H1 (cell line): Measurements from ENCODE around the gene SLC6A19. TPM values are rescaled to one million over a fixed set of nuclear protein-coding genes. Genes with fewer than 3 reads are reported as not detected.

Source experiments
- BACH1 ChIP-seq: IDR thresholded peaks from 2 replicates; pipeline ENCODE4 v1.6.1; 2012; ENCODE audit warnings: low read length, improper control_type of control experiment
- CEBPB ChIP-seq: IDR thresholded peaks from 2 replicates; pipeline ENCODE4 v1.6.1; 2012; ENCODE audit warnings: low read depth, low read length
- CHD7 ChIP-seq: fragments of 300-600 bp; sonication (generic); IDR thresholded peaks from 2 replicates; pipeline ENCODE4 v1.7.1; 2012; ENCODE audit warnings: low read length, moderate library complexity, mild to moderate bottlenecking, inconsistent platforms; ENCODE audit not compliant: insufficient replicate concordance
- FOSL1 ChIP-seq: IDR thresholded peaks from 2 replicates; pipeline ENCODE4 v1.6.1; 2011; ENCODE audit warnings: mild to moderate bottlenecking, low read depth, low read length, moderate library complexity; ENCODE audit not compliant: insufficient read depth
- MAX ChIP-seq: IDR thresholded peaks from 2 replicates; pipeline ENCODE4 v1.6.1; 2012; ENCODE audit warnings: inconsistent platforms
- RNF2 ChIP-seq: fragments of 200-900, 300-1000 bp; sonication (generic); IDR thresholded peaks from 2 replicates; pipeline ENCODE4 v1.7.1; 2016; ENCODE audit warnings: borderline replicate concordance, low read depth, mild to moderate bottlenecking, antibody characterized with exemption, low read length; ENCODE audit not compliant: poor library complexity, severe bottlenecking; ENCODE audit errors: missing control alignments
- TAF1 ChIP-seq: IDR thresholded peaks from 2 replicates; pipeline ENCODE4 v1.6.1; 2011; ENCODE audit warnings: mild to moderate bottlenecking, low read depth, low read length
- polyA plus RNA-seq, 7 experiments: library from polyadenylated mRNA; depleted of rRNA in 3 of 7; stranded (reverse) in 5 of 7; unstranded in 2 of 7; fragments of >200 nt in 5 of 7; fragments of 200-250 nt in 2 of 7; gene quantifications; 1 replicate in 5 of 7; 2 replicates in 1 of 7; 4 replicates in 1 of 7; pipeline versions ENCODE4 v1.2.1 to v1.2.3, GENCODE V29; 2011 to 2013; ENCODE audit warnings: missing spikeins in 2 of 7, mixed read lengths in 2 of 7
- total RNA-seq: library from RNA; stranded (reverse); fragmentation: NEBNext Ultra II Directional; extraction: Animal tissue kit (Norgen Biotek cat#: 25700); gene quantifications from 2 replicates; pipeline ENCODE4 v1.2.1, GENCODE V29; 2021

Gene SLC6A19
- total and polyA plus RNA-seq, 2 of the 8 experiments (the other 6 are each of a cell fraction or from before 2014, with no cell fraction given): 0.02 TPM; not detected in 1

- TF ChIP-seq CHD7 (no peak), RNF2 (no peak), TAF1 (no peak), CEBPB (no peak), FOSL1 (no peak), MAX (no peak), BACH1 (no peak)
Measured at GRCh38 chr5:1197876-1198666, 3.3 kb upstream of the SLC6A19 start (continued).
